Testis (tissue), 3 donors: ENCODE measurements around the gene GUCD1. TPM values are rescaled to one million over a fixed set of nuclear protein-coding genes. Genes with fewer than 3 reads are reported as not detected.
"Not testable (repeated sequence)": the region's sequence is repeated elsewhere in the genome, so short reads cannot be mapped to it uniquely, and the experiment has no call there.

ENCODE experiments used
- DNase-seq: peaks from one replicate; pipeline ENCODE4 v3.0.0-alpha.2; 2019
- H3K27ac ChIP-seq, 2 donors: fragments of 200-600 bp; sonication (generic); one replicate each; pipeline ENCODE4 v1.5.1; 2019
- H3K27me3 ChIP-seq: fragments of 200-600 bp; sonication (generic); one replicate; pipeline ENCODE4 v1.5.1; 2019
- H3K36me3 ChIP-seq: fragments of 200-600 bp; sonication (generic); one replicate; pipeline ENCODE4 v1.5.1; 2017; ENCODE audit warnings: low read depth; ENCODE audit errors: missing control alignments
- H3K4me1 ChIP-seq: fragments of 200-600 bp; sonication (generic); one replicate; pipeline ENCODE4 v1.5.1; 2019
- H3K4me3 ChIP-seq, 2 donors: fragments of 200-600 bp; sonication (generic); one replicate each; pipeline ENCODE4 v1.5.1; 2017 to 2019
- H3K9me3 ChIP-seq: fragments of 200-600 bp; sonication (generic); one replicate; pipeline ENCODE4 v1.5.1; 2017
- CTCF ChIP-seq, 3 experiments: fragments of 450-650 bp in 2 of 3; fragments of 200-600 bp in 1 of 3; sonication (generic) in 1 of 3; IDR thresholded peaks; one replicate each; pipeline ENCODE4 v1.5.1; 2016 to 2019; ENCODE audit warnings: antibody characterized with exemption in 3 of 3, mild to moderate bottlenecking in 2 of 3, moderate library complexity in 1 of 3
- POLR2A ChIP-seq: fragments of 450-650 bp; IDR thresholded peaks from one replicate; pipeline ENCODE4 v1.6.1; 2017; ENCODE audit warnings: antibody characterized with exemption, mild to moderate bottlenecking, moderate library complexity
- WGBS, 2 donors: methylation state at CpG; one replicate each; pipeline ENCODE4 v1.1.5; 2018; 5-methylcytosine and 5-hydroxymethylcytosine counted together
- intact Hi-C: fragments of 100-400 bp; cut with DNase I; formaldehyde crosslinking; loops from one replicate; pipeline ENCODE4 v1.15.1; 2023; ENCODE audit warnings: low total_unique reads
- polyA plus RNA-seq: library from polyadenylated mRNA; stranded (reverse); fragments of 350-450 nt; fragmentation: Illumina TruSeq; extraction: RNeasy Lipid Tissue Mini Kit (QIAGEN cat#74804); gene quantifications from one replicate; pipeline ENCODE4 v1.2.3, GENCODE V29; 2014; ENCODE audit warnings: low read depth, low replicate concordance; ENCODE audit not compliant: insufficient read depth
- total RNA-seq, 2 donors: library from RNA; depleted of rRNA; stranded (reverse); fragments of >200 nt; gene quantifications; one replicate each; pipeline ENCODE4 v1.2.3, GENCODE V29; 2016

Gene GUCD1
- total and polyA plus RNA-seq, 3 donors from 2014 or later, result 91.7 to 123 (median 93.6) TPM

- Histone ChIP-seq H3K27ac (peak overlapping the region; percentile 25 to 88), H3K4me1 (peaks cover 33% of the 10 kb centered on the region), H3K4me3 (no peak overlapping the region), H3K27me3 (no peaks in the 10 kb centered on the region), H3K9me3 (no peaks in the 10 kb centered on the region), H3K36me3 (no peaks in the 10 kb centered on the region)
- no peak for DNase-seq
- 67 to 81% methylated on average over 6 to 7 of the region's 7 CpGs for WGBS, 2 donors
- intact Hi-C loops, result no loop called here
- TF ChIP-seq CTCF (IDR thresholded peaks at IDR 0.05) (no peak), POLR2A (no peak)
Observed at GRCh38 chr22:24594569-24595120, 39.7 kb upstream of the GUCD1 start.

- no peak overlapping the region for H3K4me3 ChIP-seq
- TF ChIP-seq CTCF (IDR thresholded peaks at IDR 0.05) (no peak), POLR2A (no peak)
- H3K27me3 ChIP-seq, result no peaks in the 10 kb centered on the region
- no peaks in the 10 kb centered on the region for H3K9me3 ChIP-seq
- intact Hi-C loops, result no loop called here
- H3K27ac ChIP-seq, result peak overlapping the region; percentile 82 to 88
- H3K4me1 ChIP-seq, result peaks cover 40% of the 10 kb centered on the region
- H3K36me3 ChIP-seq, result no peaks in the 10 kb centered on the region
- DNase-seq, result no peak
- 52 to 53% methylated on average over 11 to 16 of the region's 16 CpGs for WGBS, 2 donors
Observed at GRCh38 chr22:24593836-24594568, 39.1 kb upstream of the GUCD1 start.

GRCh38 chr22:24593559-24593835 lies 38.6 kb upstream of the GUCD1 start:
- DNase-seq, intact Hi-C loops, H3K9me3 ChIP-seq, H3K27me3 ChIP-seq, H3K36me3 ChIP-seq: not testable (repeated sequence)
- 68 to 71% methylated on average over 10 of the region's 10 CpGs for WGBS, 2 donors
- H3K27ac ChIP-seq, result peak overlapping the region; percentile 82 to 88
- H3K4me3 ChIP-seq, result peak overlapping the region; percentile 65 to 72
- peaks cover 43% of the 10 kb centered on the region for H3K4me1 ChIP-seq

- DNase-seq, result peak; percentile 95
- no peaks in the 10 kb centered on the region for H3K9me3 ChIP-seq
- H3K4me3 ChIP-seq, result peak within 1 kb of the TSS; percentile 65 to 72
- intact Hi-C loops, result no loop called here
- 2 to 39% methylated on average over 3 to 64 of the region's 72 CpGs for WGBS, 2 donors
- no peaks in the 10 kb centered on the region for H3K36me3 ChIP-seq
- H3K27ac ChIP-seq, result peak within 1 kb of the TSS; percentile 88
- H3K4me1 ChIP-seq, result peaks cover 46% of the 10 kb centered on the region
- TF ChIP-seq CTCF (IDR thresholded peaks at IDR 0.05) (no peak), POLR2A (no peak)
- H3K27me3 ChIP-seq, result no peaks in the 10 kb centered on the region
Observed at GRCh38 chr22:24592851-24593558, 38.1 kb upstream of the GUCD1 start, which contains the start of gene LRRC75B. Gene LRRC75B, minus strand, starts transcription at chr22:24593073. Its CDS starts 34 bp downstream, at chr22:24593039.

GRCh38 chr22:24592058-24592850 lies 37.3 kb upstream of the GUCD1 start:
- 7 to 11% methylated on average over 16 to 32 of the region's 33 CpGs for whole genome bisulfite sequencing, 2 donors
- Histone ChIP-seq H3K27ac (peak overlapping the region; percentile 88), H3K27me3 (no peaks in the 10 kb centered on the region), H3K36me3 (no peaks in the 10 kb centered on the region), H3K9me3 (no peaks in the 10 kb centered on the region), H3K4me1 (peaks cover 52% of the 10 kb centered on the region), H3K4me3 (peak overlapping the region; percentile 65 to 72)
- intact Hi-C loops, result no loop called here
- no peak for TF ChIP-seq CTCF (IDR thresholded peaks at IDR 0.05)
- TF ChIP-seq POLR2A, result no peak
- DNase-seq, result peak; percentile 75
